Activated CD4-positive, alpha-beta T cell treated with anti-CD3 and anti-CD28 coated beads, Interleukin-2, amount 50 U/mL, for 16 hours (primary cell): ENCODE data around the gene LRRC17.
"Not testable (repeated sequence)": the region's sequence is repeated elsewhere in the genome, so short reads cannot be mapped to it uniquely, and the experiment has no call there.

Experiments
- DNase-seq: peaks from one replicate; pipeline ENCODE4 v3.0.0-alpha.2; 2020

The LRRC17 gene

GRCh38 chr7:102897856-102898531 is 14.8 kb upstream of the LRRC17 start:
- DNase-seq: no peak

GRCh38 chr7:102898532-102898859 is 14.3 kb upstream of the LRRC17 start:
- no peak for DNase-seq

- DNase-seq: not testable (repeated sequence)
Observed at GRCh38 chr7:102902052-102902451, 10.7 kb upstream of the LRRC17 start.

GRCh38 chr7:102903576-102903975 is 9.2 kb upstream of the LRRC17 start:
- DNase-seq: not testable (repeated sequence)

- DNase-seq: no peak
Observed at GRCh38 chr7:102908676-102909075, 4.1 kb upstream of the LRRC17 start.

- no peak for DNase-seq
Observed at GRCh38 chr7:102913826-102914225, 1.0 kb downstream of the LRRC17 start.

GRCh38 chr7:102914585-102914984 is 1.8 kb downstream of the LRRC17 start:
- no peak for DNase-seq

GRCh38 chr7:102916426-102916825 is 3.6 kb downstream of the LRRC17 start:
- DNase-seq: no peak

GRCh38 chr7:102916881-102917280 is 4.1 kb downstream of the LRRC17 start:
- DNase-seq: no peak

GRCh38 chr7:102917436-102918353 is 4.9 kb downstream of the LRRC17 start:
- DNase-seq: no peak

GRCh38 chr7:102918845-102919244 is 6.0 kb downstream of the LRRC17 start:
- DNase-seq: no peak

GRCh38 chr7:102925976-102926782 is 13.4 kb downstream of the LRRC17 start:
- no peak for DNase-seq

GRCh38 chr7:102926783-102927140 is 14.0 kb downstream of the LRRC17 start:
- no peak for DNase-seq

- DNase-seq: no peak
Observed at GRCh38 chr7:102927312-102927933, 14.6 kb downstream of the LRRC17 start.

GRCh38 chr7:102931757-102932156 is 19.0 kb downstream of the LRRC17 start:
- no peak for DNase-seq

- no peak for DNase-seq
Observed at GRCh38 chr7:102933763-102934162, 21.0 kb downstream of the LRRC17 start.

- no peak for DNase-seq
Observed at GRCh38 chr7:102934239-102934638, 21.4 kb downstream of the LRRC17 start.

GRCh38 chr7:102934701-102935100 is 21.9 kb downstream of the LRRC17 start:
- DNase-seq: no peak

- DNase-seq: no peak
Observed at GRCh38 chr7:102935450-102936115, 22.8 kb downstream of the LRRC17 start.

GRCh38 chr7:102938679-102939078 is 25.9 kb downstream of the LRRC17 start:
- no peak for DNase-seq

- no peak for DNase-seq
Observed at GRCh38 chr7:102942181-102942866, 29.5 kb downstream of the LRRC17 start.

- DNase-seq: no peak
Observed at GRCh38 chr7:102942868-102943267, 30.1 kb downstream of the LRRC17 start.
